Subcutaneous abdominal adipose tissue (tissue), 5 donors: Measurements from ENCODE around the gene GNL1.
A peak's percentile ranks its signal among the peaks of the same experiment; 100 is the strongest.

Experiments used
- H3K27ac ChIP-seq: one replicate; pipeline ENCODE4 v1.7.0; 2013; ENCODE audit warnings: low read depth, mild to moderate bottlenecking, inconsistent platforms, low read length, moderate library complexity
- H3K27me3 ChIP-seq, 5 donors: one replicate each; pipeline ENCODE4 v1.7.0; 2013; ENCODE audit warnings: low read length in 5 of 5, inconsistent platforms in 1 of 5; ENCODE audit not compliant: control insufficient read depth in 5 of 5, insufficient read depth in 4 of 5
- H3K36me3 ChIP-seq, 5 donors: one replicate each; pipeline ENCODE4 v1.7.0; 2013; ENCODE audit warnings: low read length in 5 of 5; ENCODE audit not compliant: control insufficient read depth in 5 of 5, insufficient read depth in 5 of 5
- H3K4me1 ChIP-seq, 5 donors: one replicate each; pipeline ENCODE4 v1.7.0; 2013; ENCODE audit warnings: low read length in 5 of 5, mild to moderate bottlenecking in 3 of 5, moderate library complexity in 1 of 5; ENCODE audit not compliant: control insufficient read depth in 5 of 5, insufficient read depth in 5 of 5
- H3K4me3 ChIP-seq, 5 donors: one replicate each; pipeline ENCODE4 v1.7.0; 2013; ENCODE audit warnings: low read length in 5 of 5, low read depth in 1 of 5
- H3K9ac ChIP-seq, 5 donors: one replicate each; pipeline ENCODE4 v1.7.0; 2013; ENCODE audit warnings: low read length in 5 of 5, mild to moderate bottlenecking in 4 of 5, moderate library complexity in 3 of 5
- H3K9me3 ChIP-seq, 5 donors: one replicate each; pipeline ENCODE4 v1.7.0; 2013; ENCODE audit warnings: low read length in 5 of 5; ENCODE audit not compliant: control insufficient read depth in 5 of 5
- donor health status: healthy.
- donor health status: healthy.
- donor health status: healthy.
- donor health status: healthy.
- donor health status: healthy.

The GNL1 gene

GRCh38 chr6:30554962-30555815 is 1.1 kb downstream of the GNL1 start:
- Histone ChIP-seq H3K4me3 (peak overlapping the region; percentile 84 to 97 (median 95)), H3K9ac (peak overlapping the region; percentile 38 to 90 (median 77)), H3K9me3 (no peaks in the 10 kb centered on the region), H3K27ac (peak overlapping the region; percentile 87), H3K36me3 (peaks cover 4 to 50% (median 40%) of the 10 kb centered on the region in 5 donors), H3K27me3 (no peaks in the 10 kb centered on the region), H3K4me1 (peaks cover 6 to 35% (median 28%) of the 10 kb centered on the region in 5 donors)

- H3K27me3 ChIP-seq: no peaks in the 10 kb centered on the region
- H3K4me3 ChIP-seq: peak overlapping the region in 1 of 5 donors; percentile 84
- H3K27ac ChIP-seq: no peak overlapping the region
- H3K9me3 ChIP-seq: no peaks in the 10 kb centered on the region
- peaks cover 4 to 56% (median 43%) of the 10 kb centered on the region in 5 donors for H3K36me3 ChIP-seq
- H3K9ac ChIP-seq: no peak overlapping the region
- peaks cover 6 to 35% (median 28%) of the 10 kb centered on the region in 5 donors for H3K4me1 ChIP-seq
These were observed 1.9 kb downstream of the GNL1 start for GRCh38 chr6:30554404-30554803.

GRCh38 chr6:30548375-30548774 is 7.9 kb downstream of the GNL1 start:
- no peak overlapping the region for H3K4me3 ChIP-seq
- H3K27ac ChIP-seq: no peak overlapping the region
- no peaks in the 10 kb centered on the region for H3K9me3 ChIP-seq
- peaks cover 4 to 76% (median 67%) of the 10 kb centered on the region in 5 donors for H3K36me3 ChIP-seq
- H3K4me1 ChIP-seq: peaks cover 0 to 9% (median 0%) of the 10 kb centered on the region in 5 donors
- H3K9ac ChIP-seq: no peak overlapping the region
- no peaks in the 10 kb centered on the region for H3K27me3 ChIP-seq

GRCh38 chr6:30547454-30547853 is 8.8 kb downstream of the GNL1 start:
- Histone ChIP-seq H3K4me1 (peaks cover 0 to 18% (median 4%) of the 10 kb centered on the region in 5 donors), H3K27me3 (no peaks in the 10 kb centered on the region), H3K27ac (no peak overlapping the region), H3K4me3 (no peak overlapping the region), H3K36me3 (peaks cover 4 to 67% (median 57%) of the 10 kb centered on the region in 5 donors), H3K9ac (no peak overlapping the region), H3K9me3 (no peaks in the 10 kb centered on the region)

GRCh38 chr6:30544666-30545272 is 11.5 kb downstream of the GNL1 start:
- no peak overlapping the region for H3K9ac ChIP-seq
- no peak overlapping the region for H3K27ac ChIP-seq
- no peak overlapping the region for H3K4me3 ChIP-seq
- H3K36me3 ChIP-seq: peaks cover 0 to 40% (median 33%) of the 10 kb centered on the region in 5 donors
- H3K9me3 ChIP-seq: no peaks in the 10 kb centered on the region
- H3K27me3 ChIP-seq: no peaks in the 10 kb centered on the region
- peaks cover 4 to 28% (median 9%) of the 10 kb centered on the region in 5 donors for H3K4me1 ChIP-seq

DNA sequence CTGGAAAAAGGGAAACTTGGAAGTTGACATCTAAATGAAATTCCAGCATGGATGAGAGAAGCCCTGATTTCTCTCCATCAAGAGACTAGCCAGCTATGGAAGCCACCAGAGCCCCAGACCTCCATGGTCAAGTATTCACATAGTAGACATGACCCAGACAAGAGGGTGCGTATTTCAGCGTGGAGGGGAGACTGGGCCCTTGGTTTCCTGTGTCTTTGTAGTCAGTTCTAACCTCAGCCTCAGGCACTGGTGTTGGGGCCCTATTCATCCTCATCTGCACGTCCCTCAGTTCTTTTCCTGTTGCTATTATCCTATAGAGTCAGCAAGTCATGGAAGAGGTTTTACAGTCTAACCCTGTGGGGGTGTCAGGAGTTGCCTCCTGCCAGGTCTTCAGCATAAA is 12.5 kb downstream of the GNL1 start:
- no peaks in the 10 kb centered on the region for H3K27me3 ChIP-seq
- H3K9ac ChIP-seq: no peak overlapping the region
- H3K4me1 ChIP-seq: peaks cover 4 to 28% (median 9%) of the 10 kb centered on the region in 5 donors
- H3K9me3 ChIP-seq: no peaks in the 10 kb centered on the region
- H3K36me3 ChIP-seq: peaks cover 0 to 32% (median 28%) of the 10 kb centered on the region in 5 donors
- H3K27ac ChIP-seq: peak overlapping the region; percentile 13
- no peak overlapping the region for H3K4me3 ChIP-seq

DNA sequence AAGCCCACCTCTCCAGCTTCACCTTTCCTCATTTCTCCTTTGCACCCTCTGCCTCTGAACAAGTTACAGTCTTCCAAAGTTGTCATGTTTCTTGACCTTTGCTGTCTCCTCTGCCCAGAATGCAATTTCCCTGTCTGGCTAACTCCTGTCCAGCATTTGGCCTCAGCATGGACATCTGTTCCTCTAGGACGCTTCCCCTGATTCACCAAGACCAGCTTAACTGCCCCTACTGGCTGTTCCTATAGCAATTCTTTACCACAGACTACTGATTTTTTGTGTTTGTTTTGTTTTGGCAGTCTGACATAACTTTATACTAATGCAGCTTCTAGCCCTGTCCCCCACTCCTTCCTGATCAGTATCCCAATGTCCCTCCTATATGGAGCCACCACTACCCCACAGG is 13.4 kb downstream of the GNL1 start:
- no peaks in the 10 kb centered on the region for H3K9me3 ChIP-seq
- H3K27me3 ChIP-seq: no peaks in the 10 kb centered on the region
- peaks cover 4 to 28% (median 9%) of the 10 kb centered on the region in 5 donors for H3K4me1 ChIP-seq
- H3K27ac ChIP-seq: peak overlapping the region; percentile 50
- H3K4me3 ChIP-seq: no peak overlapping the region
- no peak overlapping the region for H3K9ac ChIP-seq
- H3K36me3 ChIP-seq: peaks cover 0 to 24% (median 22%) of the 10 kb centered on the region in 5 donors

DNA sequence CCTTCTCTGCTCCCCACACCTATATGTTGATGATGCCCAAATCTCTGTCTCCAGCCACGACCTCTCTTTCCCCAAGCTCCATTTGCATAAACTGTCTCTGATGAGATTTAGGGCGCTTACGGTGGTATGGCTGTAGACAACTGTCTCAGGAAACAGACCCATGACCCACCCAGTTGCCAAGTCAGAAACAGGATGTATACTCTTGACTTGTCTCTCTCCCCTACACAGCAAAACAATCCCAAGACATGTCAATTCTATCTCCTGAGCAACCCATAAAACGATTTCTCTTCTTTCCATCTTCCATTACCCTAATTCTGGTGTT is 13.9 kb downstream of the GNL1 start:
- Histone ChIP-seq H3K27ac (peak overlapping the region; percentile 50), H3K9ac (peak overlapping the region in 1 of 5 donors; percentile 30), H3K4me3 (peak overlapping the region in 3 of 5 donors; percentile 59 to 68 (median 62)), H3K4me1 (peaks cover 4 to 28% (median 9%) of the 10 kb centered on the region in 5 donors), H3K36me3 (peaks cover 0 to 21% (median 20%) of the 10 kb centered on the region in 5 donors), H3K9me3 (no peaks in the 10 kb centered on the region), H3K27me3 (no peaks in the 10 kb centered on the region)

- no peaks in the 10 kb centered on the region for H3K27me3 ChIP-seq
These were observed 14.5 kb downstream of the GNL1 start for GRCh38 chr6:30541515-30542403.

More at GRCh38 chr6:30541515-30542403, 14.5 kb downstream of the GNL1 start:
- Histone ChIP-seq H3K36me3 (peaks cover 0 to 16% (median 14%) of the 10 kb centered on the region in 5 donors), H3K4me1 (peaks cover 4 to 28% (median 9%) of the 10 kb centered on the region in 5 donors), H3K9me3 (no peaks in the 10 kb centered on the region), H3K27ac (peak overlapping the region; percentile 5), H3K4me3 (peak overlapping the region; percentile 50 to 68 (median 61)), H3K9ac (peak overlapping the region in 2 of 5 donors; percentile 44 to 65)
